Hepatocyte (in vitro differentiated cells): ENCODE data around the gene STXBP1.

ENCODE experiments used
- EZH2 ChIP-seq: fragments of 200-600 bp; sonication (generic); IDR thresholded peaks from 2 replicates; pipeline ENCODE4 v1.6.1; 2016; ENCODE audit warnings: antibody characterized with exemption, mild to moderate bottlenecking, borderline replicate concordance
- EZH2phosphoT487 ChIP-seq: fragments of 200-600 bp; sonication (generic); IDR thresholded peaks from one replicate; pipeline ENCODE4 v1.6.1; 2018; ENCODE audit warnings: antibody characterized with exemption, mild to moderate bottlenecking, low read depth, moderate library complexity; ENCODE audit not compliant: unreplicated experiment, severe bottlenecking
- TF ChIP-seq, protein P1 (sequence below): fragments of 200-600 bp; sonication (generic); IDR thresholded peaks from 2 replicates; pipeline ENCODE4 v1.5.1; 2016; ENCODE audit warnings: antibody characterized with exemption, mild to moderate bottlenecking; ENCODE audit not compliant: poor library complexity

GRCh38 chr9:127611603-127611898 lies 526 bp upstream of the STXBP1 start:
- TF ChIP-seq, protein P1, sequence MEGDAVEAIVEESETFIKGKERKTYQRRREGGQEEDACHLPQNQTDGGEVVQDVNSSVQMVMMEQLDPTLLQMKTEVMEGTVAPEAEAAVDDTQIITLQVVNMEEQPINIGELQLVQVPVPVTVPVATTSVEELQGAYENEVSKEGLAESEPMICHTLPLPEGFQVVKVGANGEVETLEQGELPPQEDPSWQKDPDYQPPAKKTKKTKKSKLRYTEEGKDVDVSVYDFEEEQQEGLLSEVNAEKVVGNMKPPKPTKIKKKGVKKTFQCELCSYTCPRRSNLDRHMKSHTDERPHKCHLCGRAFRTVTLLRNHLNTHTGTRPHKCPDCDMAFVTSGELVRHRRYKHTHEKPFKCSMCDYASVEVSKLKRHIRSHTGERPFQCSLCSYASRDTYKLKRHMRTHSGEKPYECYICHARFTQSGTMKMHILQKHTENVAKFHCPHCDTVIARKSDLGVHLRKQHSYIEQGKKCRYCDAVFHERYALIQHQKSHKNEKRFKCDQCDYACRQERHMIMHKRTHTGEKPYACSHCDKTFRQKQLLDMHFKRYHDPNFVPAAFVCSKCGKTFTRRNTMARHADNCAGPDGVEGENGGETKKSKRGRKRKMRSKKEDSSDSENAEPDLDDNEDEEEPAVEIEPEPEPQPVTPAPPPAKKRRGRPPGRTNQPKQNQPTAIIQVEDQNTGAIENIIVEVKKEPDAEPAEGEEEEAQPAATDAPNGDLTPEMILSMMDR, result no peak
- TF ChIP-seq EZH2 (no peak), EZH2phosphoT487 (no peak)
